ENCODE measurements around the gene SIT1. TPM values are rescaled to one million over a fixed set of nuclear protein-coding genes. Genes with fewer than 3 reads are reported as not detected.
A peak's percentile ranks its signal among the peaks of the same experiment; 100 is the strongest.
"Not testable (repeated sequence)": the region's sequence is repeated elsewhere in the genome, so short reads cannot be mapped to it uniquely, and the experiment has no call there.

The SIT1 gene
- total RNA-seq, 1 donor from 2014 or later, result not detected

GRCh38 chr9:35615981-35616680, 34.6 kb downstream of the SIT1 start:
- Mint-ChIP-seq H3K4me1 (ENCODE audit: low read depth) (peaks cover 4% of the 10 kb centered on the region), H3K9me3 (ENCODE audit: low read depth) (no peaks in the 10 kb centered on the region), H3K27ac (no peak overlapping the region), H3K36me3 (ENCODE audit: insufficient read depth) (no peaks in the 10 kb centered on the region), H3K27me3 (peaks cover 64% of the 10 kb centered on the region), H3K4me3 (ENCODE audit: low read depth) (peak overlapping the region; percentile 69)
- no peak for DNase-seq (ENCODE audit: low spot score, unreplicated experiment)
- TF ChIP-seq CTCF (IDR thresholded peaks at IDR 0.05; ENCODE audit: unreplicated experiment), result no peak

DNA sequence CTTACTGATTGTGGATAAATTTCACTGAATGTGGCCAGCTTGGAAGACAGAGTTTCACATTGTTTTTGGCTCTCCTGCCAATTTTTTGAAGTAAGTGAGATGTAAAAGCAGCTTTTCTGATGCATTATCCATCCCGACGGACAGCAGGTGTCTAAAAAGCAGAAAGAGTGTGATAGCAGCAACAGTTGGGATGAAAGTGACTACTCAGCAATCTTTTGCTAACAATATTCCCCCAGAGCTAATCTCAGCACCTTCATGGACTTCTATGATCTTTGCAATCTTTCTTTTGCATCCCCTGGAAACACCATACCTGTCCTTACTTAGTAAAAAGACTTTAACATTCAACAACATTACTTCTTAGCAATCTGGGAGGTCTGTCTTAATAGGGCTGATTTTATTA, 37.9 kb downstream of the SIT1 start:
- Mint-ChIP-seq H3K27ac (no peak overlapping the region), H3K9me3 (ENCODE audit: low read depth) (no peaks in the 10 kb centered on the region), H3K36me3 (ENCODE audit: insufficient read depth) (peaks cover 3% of the 10 kb centered on the region), H3K4me3 (ENCODE audit: low read depth) (no peak overlapping the region), H3K4me1 (ENCODE audit: low read depth) (peaks cover 4% of the 10 kb centered on the region), H3K27me3 (peaks cover 49% of the 10 kb centered on the region)
- no peak for DNase-seq (ENCODE audit: low spot score, unreplicated experiment)
- no peak for TF ChIP-seq CTCF (IDR thresholded peaks at IDR 0.05; ENCODE audit: unreplicated experiment)

DNA sequence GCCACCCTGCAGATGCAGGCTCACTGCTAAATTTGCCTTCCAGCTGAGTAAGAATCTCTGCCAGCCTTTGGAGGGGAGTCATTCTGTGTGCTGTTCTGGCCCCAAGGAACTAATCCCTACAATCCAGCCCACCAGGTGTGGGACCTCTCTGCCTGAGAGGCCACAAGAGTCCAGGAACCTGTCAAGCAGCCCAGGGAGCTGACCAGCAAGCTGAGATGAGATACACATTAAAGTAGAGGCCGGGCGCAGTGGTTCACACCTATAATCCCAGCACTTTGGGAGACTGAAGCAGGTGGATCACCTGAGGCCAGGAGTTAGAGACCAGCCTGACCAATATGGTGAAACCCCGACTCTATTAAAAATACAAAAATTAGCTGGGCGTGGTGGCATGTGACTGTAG, 38.7 kb downstream of the SIT1 start:
- not testable (repeated sequence) for H3K4me3 Mint-ChIP-seq (ENCODE audit: low read depth); H3K27ac Mint-ChIP-seq; H3K4me1 Mint-ChIP-seq (ENCODE audit: low read depth); DNase-seq (ENCODE audit: low spot score, unreplicated experiment); H3K9me3 Mint-ChIP-seq (ENCODE audit: low read depth); H3K36me3 Mint-ChIP-seq (ENCODE audit: insufficient read depth)
- peaks cover 41% of the 10 kb centered on the region for H3K27me3 Mint-ChIP-seq

- Mint-ChIP-seq H3K27ac (no peak overlapping the region), H3K4me3 (ENCODE audit: low read depth) (no peak overlapping the region), H3K36me3 (ENCODE audit: insufficient read depth) (peaks cover 7% of the 10 kb centered on the region), H3K27me3 (peaks cover 36% of the 10 kb centered on the region), H3K4me1 (ENCODE audit: low read depth) (peaks cover 6% of the 10 kb centered on the region), H3K9me3 (ENCODE audit: low read depth) (no peaks in the 10 kb centered on the region)
- TF ChIP-seq CTCF (IDR thresholded peaks at IDR 0.05; ENCODE audit: unreplicated experiment), result peak; percentile 71
- no peak for DNase-seq (ENCODE audit: low spot score, unreplicated experiment)
Observed at GRCh38 chr9:35611230-35611797, 39.4 kb downstream of the SIT1 start.

DNA sequence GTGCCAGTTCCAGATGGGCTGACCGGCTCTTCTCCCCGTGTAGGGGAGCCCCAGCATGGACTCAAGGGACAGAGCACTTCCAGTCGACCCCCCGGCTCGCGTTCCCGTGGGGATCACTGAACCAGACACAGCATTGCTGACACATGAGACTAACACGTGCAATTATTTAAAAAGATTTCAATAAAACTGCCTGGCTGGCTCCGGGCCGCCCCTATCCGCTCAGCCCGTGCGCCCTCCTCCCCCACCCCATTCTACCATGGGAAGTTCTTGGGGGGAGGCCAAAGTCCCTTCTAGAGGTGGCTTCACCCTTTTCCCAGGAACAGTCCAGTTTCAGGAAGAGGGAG, 40.9 kb downstream of the SIT1 start:
- H3K27ac Mint-ChIP-seq, result no peak overlapping the region
- no peak overlapping the region for H3K4me3 Mint-ChIP-seq (ENCODE audit: low read depth)
- H3K36me3 Mint-ChIP-seq (ENCODE audit: insufficient read depth), result peaks cover 7% of the 10 kb centered on the region
- peaks cover 9% of the 10 kb centered on the region for H3K4me1 Mint-ChIP-seq (ENCODE audit: low read depth)
- no peak for TF ChIP-seq CTCF (IDR thresholded peaks at IDR 0.05; ENCODE audit: unreplicated experiment)
- no peaks in the 10 kb centered on the region for H3K9me3 Mint-ChIP-seq (ENCODE audit: low read depth)
- DNase-seq (ENCODE audit: low spot score, unreplicated experiment), result no peak
- peaks cover 22% of the 10 kb centered on the region for H3K27me3 Mint-ChIP-seq
